Endothelial cell of umbilical vein (primary cell): Measurements from ENCODE around the gene WNT9B. TPM values are rescaled to one million over a fixed set of nuclear protein-coding genes. Genes with fewer than 3 reads are reported as not detected.

Source experiments
- BruUV-seq: library from RNA; stranded (reverse); fragments of 400-500 nt; replicated peaks from 2 replicates; lab custom pipeline; 2021; lab: Mats Ljungman, UMichigan
- CTCF ChIA-PET: fragments of 300-600, 350-600 bp; sonication (Branson Sonifier 250); formaldehyde crosslinking; loops from one replicate; lab custom pipeline; 2021; ENCODE audit warnings: antibody characterized with exemption, inconsistent platforms; lab: Charles Lee
- POLR2A ChIA-PET: fragments of 300-600, 350-600 bp; sonication (Branson Sonifier 250); formaldehyde crosslinking; loops from one replicate; lab custom pipeline; 2021; ENCODE audit warnings: antibody characterized with exemption, inconsistent platforms; lab: Charles Lee
- DNase-seq: peaks from one replicate; pipeline ENCODE4 v3.0.0-alpha.2; 2011; ENCODE audit warnings: low read depth, low spot score
- FAIRE-seq: peaks from 2 replicates; lab custom pipeline; 2011; peaks lifted over from hg19 to GRCh38; lab: Jason Lieb, UNC
- H2AFZ ChIP-seq: 2 replicates; pipeline ENCODE4 v1.6.0; 2012; ENCODE audit warnings: low read depth, low read length, control low read depth, inconsistent platforms
- H3K27ac ChIP-seq: 2 replicates; pipeline ENCODE4 v1.5.1; 2011; ENCODE audit warnings: low read depth, mild to moderate bottlenecking, control low read depth, low read length, moderate library complexity; ENCODE audit not compliant: insufficient read depth
- H3K27me3 ChIP-seq, 2 experiments: 2 replicates each; pipeline versions ENCODE4 v1.6.0 to v1.6.1; 2011; ENCODE audit warnings: low read length in 2 of 2, mixed read lengths in 1 of 2; ENCODE audit not compliant: control insufficient read depth in 2 of 2, insufficient read depth in 2 of 2
- H3K36me3 ChIP-seq, 2 experiments: 2 replicates in 1 of 2; 3 replicates in 1 of 2; pipeline ENCODE4 v1.5.1; 2011; ENCODE audit warnings: low read length in 2 of 2, mild to moderate bottlenecking in 1 of 2, moderate library complexity in 1 of 2; ENCODE audit not compliant: control insufficient read depth in 2 of 2, insufficient read depth in 2 of 2; ENCODE audit errors: extremely low read depth in 1 of 2
- H3K4me1 ChIP-seq: 3 replicates; pipeline ENCODE4 v1.5.1; 2011; ENCODE audit warnings: mild to moderate bottlenecking, low read length; ENCODE audit not compliant: control insufficient read depth, insufficient read depth; ENCODE audit errors: extremely low read depth
- H3K4me2 ChIP-seq: 2 replicates; pipeline ENCODE4 v1.6.1; 2011; ENCODE audit warnings: low read length, control low read depth, mixed read lengths; ENCODE audit not compliant: insufficient read depth
- H3K4me3 ChIP-seq, 3 experiments: fragments of 200-600 bp in 1 of 3; sonication (generic), shearing (Covaris generic) in 1 of 3; replicated peaks in 1 of 3; 2 replicates each; pipeline ENCODE4 v1.5.1; 2011 to 2016; ENCODE audit warnings: control low read depth in 3 of 3, low read length in 3 of 3, mild to moderate bottlenecking in 2 of 3, inconsistent platforms in 1 of 3, low read depth in 1 of 3, moderate library complexity in 1 of 3; ENCODE audit not compliant: insufficient read depth in 1 of 3
- H3K79me2 ChIP-seq: 2 replicates; pipeline ENCODE4 v1.6.0; 2012; ENCODE audit warnings: low read length, inconsistent platforms; ENCODE audit not compliant: control insufficient read depth, insufficient read depth
- H3K9ac ChIP-seq: replicated peaks from 2 replicates; pipeline ENCODE3; 2011; ENCODE audit warnings: low read length, control low read depth; ENCODE audit not compliant: insufficient read depth; ENCODE audit errors: extremely low read depth
- H3K9me1 ChIP-seq: replicated peaks from 3 replicates; pipeline ENCODE4 v1.6.0; 2011; ENCODE audit warnings: mild to moderate bottlenecking, low read length; ENCODE audit not compliant: control insufficient read depth, insufficient read depth; ENCODE audit errors: extremely low read depth
- H3K9me3 ChIP-seq: replicated peaks from 2 replicates; pipeline ENCODE4 v1.5.1; 2012; ENCODE audit warnings: low read length, inconsistent platforms; ENCODE audit not compliant: control insufficient read depth, insufficient read depth
- H4K20me1 ChIP-seq: replicated peaks from 2 replicates; pipeline ENCODE3; 2011; ENCODE audit warnings: mild to moderate bottlenecking, low read length; ENCODE audit not compliant: control insufficient read depth, insufficient read depth; ENCODE audit errors: extremely low read depth
- EZH2 ChIP-seq: IDR thresholded peaks from 2 replicates; pipeline ENCODE4 v1.6.1; 2012; ENCODE audit warnings: borderline replicate concordance, low read depth, mild to moderate bottlenecking, moderate library complexity, low read length, inconsistent platforms; ENCODE audit not compliant: severe bottlenecking
- FOS ChIP-seq: IDR thresholded peaks from 2 replicates; pipeline ENCODE4 v1.6.1; 2011; ENCODE audit warnings: mild to moderate bottlenecking, low read length, moderate library complexity, borderline replicate concordance; ENCODE audit not compliant: insufficient read depth
- GATA2 ChIP-seq: IDR thresholded peaks from 2 replicates; pipeline ENCODE4 v1.7.0; 2011; ENCODE audit warnings: low read depth, mild to moderate bottlenecking, moderate library complexity, mixed read lengths, low read length; ENCODE audit not compliant: insufficient read length, insufficient read depth
- JUN ChIP-seq: IDR thresholded peaks from 2 replicates; pipeline ENCODE4 v1.6.1; 2011; ENCODE audit warnings: borderline replicate concordance, low read depth; ENCODE audit not compliant: insufficient read length, insufficient read depth
- MYC ChIP-seq: IDR thresholded peaks from one replicate; pipeline ENCODE4 v1.6.1; 2011; ENCODE audit warnings: mild to moderate bottlenecking, low read depth, low read length
- POLR2A ChIP-seq: IDR thresholded peaks from 2 replicates; pipeline ENCODE4 v1.6.1; 2012; ENCODE audit warnings: low read depth, mild to moderate bottlenecking, control low read depth, low read length
- POLR2AphosphoS5 ChIP-seq: IDR thresholded peaks from 2 replicates; pipeline ENCODE4 v1.6.1; 2012; ENCODE audit warnings: low read depth, mild to moderate bottlenecking, control low read depth, low read length, moderate library complexity; ENCODE audit not compliant: insufficient read depth
- dilution Hi-C: fragments of 300-500 bp; cut with MboI; formaldehyde crosslinking; loops from one replicate; pipeline ENCODE4 v1.15.0; 2019; ENCODE audit warnings: low sequenced_read_pairs; ENCODE audit not compliant: extremely low pct_ligation_motif_present
- intact Hi-C: fragments of 100-400 bp; cut with micrococcal nuclease; formaldehyde crosslinking; loops from one replicate; pipeline ENCODE4 v1.10.0; 2022
- polyA plus RNA-seq, 4 experiments: library from polyadenylated mRNA; depleted of rRNA in 3 of 4; stranded (reverse) in 3 of 4; unstranded in 1 of 4; fragments of >200 nt; gene quantifications; 2 replicates each; pipeline versions ENCODE4 v1.2.1 to v1.2.3, GENCODE V29; 2011 to 2012; ENCODE audit warnings: missing spikeins in 1 of 4
- total RNA-seq: library from RNA; stranded (reverse); gene quantifications from 2 replicates; pipeline ENCODE4 v1.2.3, GENCODE V29; 2021
- TF ChIP-seq, protein P1 (sequence below), 2 donors: IDR thresholded peaks; 1 replicate in 1 of 2; 2 replicates in 1 of 2; pipeline ENCODE4 v1.5.1; 2011; ENCODE audit warnings: low read length in 2 of 2, mild to moderate bottlenecking in 2 of 2, moderate library complexity in 2 of 2, control low read depth in 1 of 2, inconsistent platforms in 1 of 2, low read depth in 1 of 2; ENCODE audit not compliant: insufficient read depth in 1 of 2; ENCODE audit errors: extremely low read depth in 1 of 2
- TF ChIP-seq, protein P2 (sequence below): IDR thresholded peaks from 2 replicates; pipeline ENCODE4 v1.6.1; 2011; ENCODE audit not compliant: insufficient read depth, insufficient read length

WNT9B gene
- total and polyA plus RNA-seq, 2 donors (not counting 3 experiments of a cell fraction or from before 2014, with no cell fraction given), result not detected

DNA sequence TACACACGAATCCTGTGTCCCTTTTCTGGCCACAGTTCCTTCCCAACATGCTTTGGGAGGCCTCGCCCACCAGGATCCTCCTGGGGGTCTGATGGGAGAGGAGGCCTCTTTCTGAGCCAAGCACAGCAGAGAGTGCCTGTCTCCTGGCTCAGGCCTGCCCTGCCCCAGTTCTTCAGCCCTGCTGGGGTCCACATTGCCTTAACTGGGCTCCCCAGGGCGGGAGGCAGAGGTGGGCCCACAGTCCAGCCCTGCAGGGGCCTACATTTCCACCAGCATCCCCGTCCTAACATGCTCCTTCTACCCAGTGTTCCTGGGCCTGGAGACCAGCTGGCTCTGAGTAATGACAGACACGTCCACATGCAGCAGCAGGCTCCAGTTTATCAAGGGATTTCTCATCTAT lies 29.6 kb downstream of the WNT9B start:
- dilution Hi-C loops (no loop called here), intact Hi-C loops (no loop called here)
- no peak for TF ChIP-seq POLR2AphosphoS5
- no peak for TF ChIP-seq EZH2
- TF ChIP-seq, protein P1, sequence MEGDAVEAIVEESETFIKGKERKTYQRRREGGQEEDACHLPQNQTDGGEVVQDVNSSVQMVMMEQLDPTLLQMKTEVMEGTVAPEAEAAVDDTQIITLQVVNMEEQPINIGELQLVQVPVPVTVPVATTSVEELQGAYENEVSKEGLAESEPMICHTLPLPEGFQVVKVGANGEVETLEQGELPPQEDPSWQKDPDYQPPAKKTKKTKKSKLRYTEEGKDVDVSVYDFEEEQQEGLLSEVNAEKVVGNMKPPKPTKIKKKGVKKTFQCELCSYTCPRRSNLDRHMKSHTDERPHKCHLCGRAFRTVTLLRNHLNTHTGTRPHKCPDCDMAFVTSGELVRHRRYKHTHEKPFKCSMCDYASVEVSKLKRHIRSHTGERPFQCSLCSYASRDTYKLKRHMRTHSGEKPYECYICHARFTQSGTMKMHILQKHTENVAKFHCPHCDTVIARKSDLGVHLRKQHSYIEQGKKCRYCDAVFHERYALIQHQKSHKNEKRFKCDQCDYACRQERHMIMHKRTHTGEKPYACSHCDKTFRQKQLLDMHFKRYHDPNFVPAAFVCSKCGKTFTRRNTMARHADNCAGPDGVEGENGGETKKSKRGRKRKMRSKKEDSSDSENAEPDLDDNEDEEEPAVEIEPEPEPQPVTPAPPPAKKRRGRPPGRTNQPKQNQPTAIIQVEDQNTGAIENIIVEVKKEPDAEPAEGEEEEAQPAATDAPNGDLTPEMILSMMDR (IDR thresholded peaks at IDR 0.05; ENCODE audit: extremely low read depth in 1 of 2, insufficient read depth in 1 of 2, low read depth in 1 of 2, low read length in 2 of 2), result no peak
- no peak for TF ChIP-seq JUN
- no peak for TF ChIP-seq MYC
- TF ChIP-seq, protein P2, sequence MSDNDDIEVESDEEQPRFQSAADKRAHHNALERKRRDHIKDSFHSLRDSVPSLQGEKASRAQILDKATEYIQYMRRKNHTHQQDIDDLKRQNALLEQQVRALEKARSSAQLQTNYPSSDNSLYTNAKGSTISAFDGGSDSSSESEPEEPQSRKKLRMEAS, result no peak
- TF ChIP-seq GATA2, result no peak
- no peak for TF ChIP-seq FOS
- no peak for TF ChIP-seq POLR2A
- H3K27ac ChIP-seq, result no peak overlapping the region
- no peaks in the 10 kb centered on the region for H3K4me1 ChIP-seq
- BruUV-seq, result no TSS peak
- H4K20me1 ChIP-seq, result no peaks in the 10 kb centered on the region
- ChIA-PET CTCF (no interaction called here), POLR2A (no interaction called here)
- H3K4me2 ChIP-seq, result no peak overlapping the region
- no peak for DNase-seq
- no peak overlapping the region for H3K4me3 ChIP-seq
- H3K9me3 ChIP-seq, result no peaks in the 10 kb centered on the region
- no peak overlapping the region for H2AFZ ChIP-seq
- H3K9ac ChIP-seq, result no peak overlapping the region
- peaks cover 0 to 1% of the 10 kb centered on the region in 2 experiments for H3K27me3 ChIP-seq
- no peaks in the 10 kb centered on the region for H3K79me2 ChIP-seq
- FAIRE-seq, result no peak
- H3K36me3 ChIP-seq, result no peaks in the 10 kb centered on the region
- H3K9me1 ChIP-seq, result no peaks in the 10 kb centered on the region
